Naive thymus-derived CD8-positive, alpha-beta T cell (primary cell): ENCODE data around the gene ARL8B. TPM values are rescaled to one million over a fixed set of nuclear protein-coding genes. Genes with fewer than 3 reads are reported as not detected.
A peak's percentile ranks its signal among the peaks of the same experiment; 100 is the strongest.
"Not testable (repeated sequence)": the region's sequence is repeated elsewhere in the genome, so short reads cannot be mapped to it uniquely, and the experiment has no call there.

Source experiments
- ATAC-seq, 2 donors: fragments of 150-1000 bp; cut with Tn5 transposase in 1 of 2; sonication (Bioruptor Pico), chemical (Tn5 transposase) in 1 of 2; 1 replicate in 1 of 2; 2 replicates in 1 of 2; pipeline ENCODE4 v1.10.0; 2021; ENCODE audit warnings: mild to moderate bottlenecking in 2 of 2, moderate library complexity in 2 of 2
- POLR2A ChIA-PET: fragments of 350-600 bp; sonication (Branson Sonifier 250); formaldehyde crosslinking; loops from one replicate; lab custom pipeline; 2021; ENCODE audit warnings: antibody characterized with exemption; lab: Charles Lee
- DNase-seq, 10 donors: peaks; one replicate each; pipeline versions ENCODE4 v3.0.0 to v3.0.0-alpha.2; 2020 to 2022
- H3K27ac Mint-ChIP-seq, 10 donors: one replicate each; pipeline ENCODE4 v1.8.0; 2020 to 2022; ENCODE audit warnings: mild to moderate bottlenecking in 10 of 10, mixed read lengths in 10 of 10, moderate library complexity in 4 of 10, inconsistent platforms in 1 of 10
- H3K27me3 Mint-ChIP-seq, 5 donors: one replicate each; pipeline ENCODE4 v1.8.0; 2021 to 2022; ENCODE audit warnings: mixed read lengths in 5 of 5
- H3K36me3 Mint-ChIP-seq, 3 donors: one replicate each; pipeline ENCODE4 v1.8.0; 2020 to 2022; ENCODE audit warnings: mixed read lengths in 3 of 3, mild to moderate bottlenecking in 2 of 3, inconsistent platforms in 1 of 3
- H3K4me1 Mint-ChIP-seq, 4 donors: one replicate each; pipeline ENCODE4 v1.8.0; 2021 to 2022; ENCODE audit warnings: mixed read lengths in 4 of 4
- H3K4me3 Mint-ChIP-seq, 10 donors: one replicate each; pipeline ENCODE4 v1.8.0; 2020 to 2022; ENCODE audit warnings: mild to moderate bottlenecking in 10 of 10, mixed read lengths in 10 of 10, moderate library complexity in 6 of 10, inconsistent platforms in 1 of 10
- H3K9me3 Mint-ChIP-seq, 9 donors: one replicate each; pipeline ENCODE4 v1.8.0; 2020 to 2022; ENCODE audit warnings: mixed read lengths in 9 of 9, mild to moderate bottlenecking in 3 of 9, inconsistent platforms in 1 of 9, moderate library complexity in 1 of 9
- polyA plus RNA-seq, 3 donors: library from polyadenylated mRNA; unstranded; fragments of 300-500 nt; fragmentation: Illumina TruSeq; gene quantifications; one replicate each; pipeline ENCODE4 v1.2.3, GENCODE V29; 2021
- total RNA-seq, 8 experiments: library from RNA in 2 of 8; stranded (reverse) in 2 of 8; gene quantifications; one replicate each; pipeline ENCODE4 v1.2.3 and lab custom pipeline; 2021 to 2026

Gene ARL8B
- total and polyA plus RNA-seq, 5 experiments from 2014 or later = 40.4 to 57.8 (median 49.8) TPM

GRCh38 chr3:5160321-5160720 is 38.2 kb downstream of the ARL8B start:
- H3K9me3 Mint-ChIP-seq = no peaks in the 10 kb centered on the region
- H3K36me3 Mint-ChIP-seq = no peaks in the 10 kb centered on the region
- peak overlapping the region in 4 of 10 donors; percentile 1 to 28 (median 18) for H3K4me3 Mint-ChIP-seq
- peak overlapping the region in 8 of 10 donors; percentile 6 to 79 (median 45) for H3K27ac Mint-ChIP-seq
- no peaks in the 10 kb centered on the region for H3K27me3 Mint-ChIP-seq
- DNase-seq (no peak), ATAC-seq (no peak)
- H3K4me1 Mint-ChIP-seq = peaks cover 35 to 81% (median 78%) of the 10 kb centered on the region in 4 donors
- POLR2A ChIA-PET = no interaction called here

- POLR2A ChIA-PET = no interaction called here
- Mint-ChIP-seq H3K27ac (peak overlapping the region in 7 of 10 donors; percentile 47 to 79 (median 75)), H3K27me3 (no peaks in the 10 kb centered on the region), H3K36me3 (no peaks in the 10 kb centered on the region), H3K9me3 (no peaks in the 10 kb centered on the region), H3K4me3 (peak overlapping the region in 6 of 10 donors; percentile 28 to 39 (median 32)), H3K4me1 (peaks cover 33 to 79% (median 72%) of the 10 kb centered on the region in 4 donors)
- no peak for DNase-seq
- no peak for ATAC-seq
Observed at GRCh38 chr3:5160940-5161858, 39.1 kb downstream of the ARL8B start.

- H3K9me3 Mint-ChIP-seq = no peaks in the 10 kb centered on the region
Observed at GRCh38 chr3:5162102-5162501, 40.0 kb downstream of the ARL8B start.

GRCh38 chr3:5165698-5166097 is 43.6 kb downstream of the ARL8B start:
- Mint-ChIP-seq H3K27ac (peak overlapping the region in 3 of 10 donors; percentile 4 to 40 (median 9)), H3K4me3 (no peak overlapping the region), H3K9me3 (no peaks in the 10 kb centered on the region), H3K36me3 (peaks cover 0 to 4% (median 0%) of the 10 kb centered on the region in 3 donors), H3K27me3 (no peaks in the 10 kb centered on the region), H3K4me1 (peaks cover 21 to 79% (median 66%) of the 10 kb centered on the region in 4 donors)
- POLR2A ChIA-PET = no interaction called here
- ATAC-seq (no peak), DNase-seq (no peak)

More at GRCh38 chr3:5162102-5162501, 40.0 kb downstream of the ARL8B start:
- no peaks in the 10 kb centered on the region for H3K36me3 Mint-ChIP-seq
- POLR2A ChIA-PET = no interaction called here
- H3K27ac Mint-ChIP-seq = peak overlapping the region in 5 of 10 donors; percentile 11 to 79 (median 74)
- ATAC-seq (no peak), DNase-seq (no peak)
- H3K4me3 Mint-ChIP-seq = peak overlapping the region in 2 of 10 donors; percentile 1 to 17
- H3K27me3 Mint-ChIP-seq = no peaks in the 10 kb centered on the region
- H3K4me1 Mint-ChIP-seq = peaks cover 30 to 81% (median 70%) of the 10 kb centered on the region in 4 donors

GRCh38 chr3:5166846-5167245 is 44.8 kb downstream of the ARL8B start:
- peaks cover 0 to 15% (median 0%) of the 10 kb centered on the region in 3 donors for H3K36me3 Mint-ChIP-seq
- POLR2A ChIA-PET = no interaction called here
- peak overlapping the region in 4 of 10 donors; percentile 22 to 47 (median 41) for H3K27ac Mint-ChIP-seq
- H3K27me3 Mint-ChIP-seq = no peaks in the 10 kb centered on the region
- no peak overlapping the region for H3K4me3 Mint-ChIP-seq
- DNase-seq (no peak), ATAC-seq (no peak)
- H3K4me1 Mint-ChIP-seq = peaks cover 16 to 68% (median 55%) of the 10 kb centered on the region in 4 donors
- no peaks in the 10 kb centered on the region for H3K9me3 Mint-ChIP-seq

- Mint-ChIP-seq H3K4me3 (no peak overlapping the region), H3K9me3 (no peaks in the 10 kb centered on the region), H3K27me3 (no peaks in the 10 kb centered on the region), H3K4me1 (peaks cover 12 to 57% (median 47%) of the 10 kb centered on the region in 4 donors), H3K36me3 (peaks cover 3 to 26% (median 4%) of the 10 kb centered on the region in 3 donors), H3K27ac (peak overlapping the region in 5 of 10 donors; percentile 35 to 69 (median 59))
- DNase-seq (no peak), ATAC-seq (no peak)
- POLR2A ChIA-PET = no interaction called here
Observed at GRCh38 chr3:5168110-5168509, 46.0 kb downstream of the ARL8B start.

- no peak for ATAC-seq
- no peak for DNase-seq
- Mint-ChIP-seq H3K4me3 (no peak overlapping the region), H3K9me3 (no peaks in the 10 kb centered on the region), H3K36me3 (peaks cover 4 to 41% (median 5%) of the 10 kb centered on the region in 3 donors), H3K4me1 (peaks cover 9 to 42% (median 33%) of the 10 kb centered on the region in 4 donors), H3K27ac (peak overlapping the region in 4 of 10 donors; percentile 18 to 69 (median 62)), H3K27me3 (no peaks in the 10 kb centered on the region)
- POLR2A ChIA-PET = no interaction called here
Observed at GRCh38 chr3:5169807-5170206, 47.7 kb downstream of the ARL8B start.

- POLR2A ChIA-PET = no interaction called here
- H3K27me3 Mint-ChIP-seq = no peaks in the 10 kb centered on the region
Observed at GRCh38 chr3:5170975-5171374, 48.9 kb downstream of the ARL8B start.

GRCh38 chr3:5172018-5172417 is 49.9 kb downstream of the ARL8B start:
- no peak for ATAC-seq
- Mint-ChIP-seq H3K27me3 (no peaks in the 10 kb centered on the region), H3K9me3 (no peaks in the 10 kb centered on the region), H3K27ac (peak overlapping the region in 1 of 10 donors; percentile 18), H3K4me3 (no peak overlapping the region), H3K4me1 (peaks cover 5 to 28% (median 22%) of the 10 kb centered on the region in 4 donors), H3K36me3 (peaks cover 5 to 59% (median 6%) of the 10 kb centered on the region in 3 donors)
- POLR2A ChIA-PET = no interaction called here
- no peak for DNase-seq

More at GRCh38 chr3:5170975-5171374, 48.9 kb downstream of the ARL8B start:
- Mint-ChIP-seq H3K9me3 (no peaks in the 10 kb centered on the region), H3K4me3 (no peak overlapping the region), H3K36me3 (peaks cover 4 to 53% (median 5%) of the 10 kb centered on the region in 3 donors), H3K27ac (no peak overlapping the region), H3K4me1 (peaks cover 6 to 31% (median 29%) of the 10 kb centered on the region in 4 donors)
- ATAC-seq = no peak
- DNase-seq = no peak

GRCh38 chr3:5179036-5179435 is 56.9 kb downstream of the ARL8B start:
- H3K27me3 Mint-ChIP-seq, ATAC-seq, H3K4me3 Mint-ChIP-seq, DNase-seq, H3K9me3 Mint-ChIP-seq: not testable (repeated sequence)
- H3K27ac Mint-ChIP-seq = peak overlapping the region in 1 of 10 donors; percentile 55
- POLR2A ChIA-PET = interaction anchor here (1.2 kb wide), 1 partner anchor 9 kb away, joined by 4 read pairs; no protein-coding TSS in a partner anchor
- peaks cover 0 to 48% (median 2%) of the 10 kb centered on the region in 4 donors for H3K4me1 Mint-ChIP-seq
- peaks cover 3 to 69% (median 7%) of the 10 kb centered on the region in 3 donors for H3K36me3 Mint-ChIP-seq

GRCh38 chr3:5181469-5182141 is 59.5 kb downstream of the ARL8B start:
- POLR2A ChIA-PET = interaction anchor here (0.6 kb wide), 2 partner anchors 24 to 739 kb away, joined by 3 read pairs; no protein-coding TSS in a partner anchor
- peak in 1 of 2 donors; percentile 42 for ATAC-seq
- H3K9me3 Mint-ChIP-seq = no peaks in the 10 kb centered on the region
- peaks cover 3 to 47% (median 5%) of the 10 kb centered on the region in 3 donors for H3K36me3 Mint-ChIP-seq
- peak overlapping the region in 1 of 10 donors; percentile 43 for H3K4me3 Mint-ChIP-seq
- no peak for DNase-seq
- H3K27me3 Mint-ChIP-seq = no peaks in the 10 kb centered on the region
- H3K27ac Mint-ChIP-seq = peak overlapping the region in 8 of 10 donors; percentile 3 to 82 (median 66)
- peaks cover 5 to 64% (median 10%) of the 10 kb centered on the region in 4 donors for H3K4me1 Mint-ChIP-seq

GRCh38 chr3:5183714-5184113 is 61.6 kb downstream of the ARL8B start:
- POLR2A ChIA-PET, H3K4me3 Mint-ChIP-seq: not testable (repeated sequence)
- peak overlapping the region in 4 of 10 donors; percentile 13 to 90 (median 52) for H3K27ac Mint-ChIP-seq

More at GRCh38 chr3:5183714-5184113, 61.6 kb downstream of the ARL8B start:
- ATAC-seq, H3K27me3 Mint-ChIP-seq, H3K9me3 Mint-ChIP-seq, DNase-seq: not testable (repeated sequence)
- H3K36me3 Mint-ChIP-seq = peaks cover under 1 to 29% (median 1%) of the 10 kb centered on the region in 3 donors
- peaks cover 10 to 59% (median 19%) of the 10 kb centered on the region in 4 donors for H3K4me1 Mint-ChIP-seq
